ENCODE results near the gene CRISPLD2.
A peak's percentile ranks its signal among the peaks of the same experiment; 100 is the strongest.

The CRISPLD2 gene

DNA sequence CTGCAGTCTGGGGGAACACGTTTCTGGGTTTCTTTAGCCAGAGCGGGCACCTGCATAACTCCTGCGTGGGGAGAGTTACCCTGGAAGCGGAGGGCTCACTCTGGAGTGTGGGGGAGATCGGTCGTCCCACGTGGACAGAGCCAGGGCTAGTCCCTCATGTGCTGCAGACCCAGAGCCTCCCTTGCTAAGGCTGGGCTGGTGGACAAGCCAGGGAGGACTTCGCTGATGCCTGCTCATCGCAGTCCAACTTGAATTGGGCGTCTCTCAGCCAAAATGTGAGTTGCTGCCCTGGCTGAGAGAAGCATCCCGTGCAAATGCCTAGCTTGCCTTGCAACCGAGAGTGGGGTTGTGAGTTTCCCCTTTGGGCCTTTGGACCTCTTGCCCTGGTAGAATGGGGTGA is 986 bp downstream of the CRISPLD2 start:
- Histone ChIP-seq H3K9ac (ENCODE audit: low read depth in 1 of 2, low read length in 2 of 2) (peak overlapping the region; percentile 51 to 60), H3K4me1 (ENCODE audit: control insufficient read depth in 1 of 2, insufficient read depth in 2 of 2, low read length in 2 of 2) (peaks cover 9 to 14% of the 10 kb centered on the region in 2 donors), H3K36me3 (ENCODE audit: control insufficient read depth in 1 of 2, insufficient read depth in 2 of 2, low read length in 2 of 2) (no peaks in the 10 kb centered on the region), H3K27me3 (ENCODE audit: control insufficient read depth in 1 of 2, insufficient read depth in 2 of 2, low read length in 2 of 2) (peaks cover 7 to 22% of the 10 kb centered on the region in 2 donors), H3K9me3 (ENCODE audit: control insufficient read depth in 1 of 2, low read length in 2 of 2) (no peaks in the 10 kb centered on the region), H3K4me3 (ENCODE audit: low read depth in 1 of 2, low read length in 2 of 2) (peak overlapping the region; percentile 69 to 75), H3K27ac (ENCODE audit: low read depth, low read length) (peak overlapping the region; percentile 66)

DNA sequence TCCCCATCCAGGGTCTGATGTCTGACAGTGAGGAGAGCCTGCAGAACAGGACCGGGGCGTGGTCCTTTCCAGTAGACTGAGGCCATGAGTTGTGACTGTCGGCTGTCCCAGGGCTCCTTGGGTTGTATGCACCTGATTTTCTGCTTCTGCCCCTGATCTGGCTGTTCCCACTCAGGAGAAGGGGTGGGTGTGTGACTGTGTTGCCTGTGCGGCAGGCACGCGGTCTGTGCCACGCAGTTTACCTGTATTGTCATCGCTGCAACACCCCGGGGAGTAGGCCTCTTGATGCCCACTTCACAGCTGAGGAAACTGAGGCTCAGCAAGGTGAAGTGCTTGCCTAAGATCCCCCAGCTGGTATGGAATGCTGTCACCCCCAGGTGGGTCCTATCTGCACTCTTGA is 1.4 kb downstream of the CRISPLD2 start:
- Histone ChIP-seq H3K4me3 (ENCODE audit: low read depth in 1 of 2, low read length in 2 of 2) (peak overlapping the region; percentile 69 to 75), H3K4me1 (ENCODE audit: control insufficient read depth in 1 of 2, insufficient read depth in 2 of 2, low read length in 2 of 2) (peaks cover 9 to 14% of the 10 kb centered on the region in 2 donors), H3K9ac (ENCODE audit: low read depth in 1 of 2, low read length in 2 of 2) (peak overlapping the region; percentile 51 to 60), H3K9me3 (ENCODE audit: control insufficient read depth in 1 of 2, low read length in 2 of 2) (no peaks in the 10 kb centered on the region), H3K27me3 (ENCODE audit: control insufficient read depth in 1 of 2, insufficient read depth in 2 of 2, low read length in 2 of 2) (peaks cover 7 to 22% of the 10 kb centered on the region in 2 donors), H3K27ac (ENCODE audit: low read depth, low read length) (peak overlapping the region; percentile 66), H3K36me3 (ENCODE audit: control insufficient read depth in 1 of 2, insufficient read depth in 2 of 2, low read length in 2 of 2) (no peaks in the 10 kb centered on the region)

DNA sequence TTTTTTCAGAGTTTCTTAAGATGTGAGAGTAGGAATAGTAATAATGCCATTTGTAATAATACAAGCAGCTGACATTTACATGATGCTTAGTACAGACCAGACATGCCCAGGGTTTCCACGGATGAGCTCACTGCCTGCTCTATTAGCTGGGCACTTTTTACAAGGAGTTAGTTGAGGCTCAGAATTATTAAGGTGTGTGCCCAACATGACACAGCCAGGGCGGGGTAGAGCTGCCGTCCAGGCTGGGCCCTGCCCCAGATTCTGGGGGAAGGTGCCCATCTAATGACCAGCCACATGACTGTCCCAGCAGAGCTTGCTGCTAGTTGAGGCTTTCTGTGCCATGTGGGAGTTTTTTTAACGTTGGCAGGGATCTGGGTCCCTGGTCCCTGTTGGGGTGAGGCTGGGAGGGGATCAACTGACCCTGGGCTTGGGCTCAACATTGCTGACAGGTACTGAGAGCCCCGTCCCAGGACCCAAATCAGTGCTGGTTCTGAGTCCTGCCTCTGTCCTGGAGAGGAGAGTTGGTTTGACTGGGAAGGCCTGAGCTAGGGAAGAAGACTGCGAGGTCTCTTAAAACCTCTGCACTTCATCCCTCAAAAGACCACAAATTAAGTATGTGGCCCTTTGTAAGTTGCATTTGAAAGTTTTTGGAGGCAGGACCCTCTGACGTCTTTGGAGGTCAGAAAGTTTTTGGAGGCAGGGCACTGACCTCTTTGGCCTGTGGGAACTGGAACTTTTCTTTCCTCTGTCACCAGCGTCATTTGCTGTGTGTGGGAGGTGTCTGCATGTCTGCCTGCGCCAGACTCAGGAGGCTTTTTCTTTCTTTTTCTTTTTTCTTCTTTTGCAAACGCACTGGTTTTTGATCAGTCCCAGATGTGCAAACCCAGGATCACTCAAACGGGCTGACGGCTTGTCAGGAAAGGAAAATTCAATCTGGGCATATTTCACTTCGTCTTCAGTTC is 2.2 kb downstream of the CRISPLD2 start:
- Histone ChIP-seq H3K27ac (ENCODE audit: low read depth, low read length) (peak overlapping the region; percentile 55), H3K4me1 (ENCODE audit: control insufficient read depth in 1 of 2, insufficient read depth in 2 of 2, low read length in 2 of 2) (peaks cover 9 to 14% of the 10 kb centered on the region in 2 donors), H3K9ac (ENCODE audit: low read depth in 1 of 2, low read length in 2 of 2) (peak overlapping the region; percentile 51 to 60), H3K4me3 (ENCODE audit: low read depth in 1 of 2, low read length in 2 of 2) (peak overlapping the region; percentile 69 to 75), H3K27me3 (ENCODE audit: control insufficient read depth in 1 of 2, insufficient read depth in 2 of 2, low read length in 2 of 2) (peaks cover 7 to 22% of the 10 kb centered on the region in 2 donors), H3K36me3 (ENCODE audit: control insufficient read depth in 1 of 2, insufficient read depth in 2 of 2, low read length in 2 of 2) (no peaks in the 10 kb centered on the region), H3K9me3 (ENCODE audit: control insufficient read depth in 1 of 2, low read length in 2 of 2) (no peaks in the 10 kb centered on the region)

DNA sequence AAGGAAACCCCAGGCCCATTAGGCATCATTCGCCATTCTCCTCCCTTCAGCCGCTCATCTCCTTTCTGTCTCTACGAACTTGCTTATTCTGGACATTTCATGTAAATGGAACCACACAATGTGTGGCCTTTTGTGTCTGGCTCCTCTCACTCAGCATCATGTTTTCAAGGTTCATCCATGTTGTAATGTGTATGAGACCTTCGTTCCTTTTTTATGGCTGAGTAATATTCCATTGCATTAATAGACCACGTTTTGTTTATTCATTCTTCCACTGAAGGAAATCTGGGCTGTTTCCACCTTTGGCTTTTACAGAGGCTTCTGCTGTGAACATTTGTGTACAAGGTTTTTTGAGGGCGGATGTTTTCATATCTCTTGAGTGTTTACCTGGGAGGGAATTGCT is 3.2 kb downstream of the CRISPLD2 start:
- peak overlapping the region; percentile 70 for H3K27ac ChIP-seq (ENCODE audit: low read depth, low read length)

DNA sequence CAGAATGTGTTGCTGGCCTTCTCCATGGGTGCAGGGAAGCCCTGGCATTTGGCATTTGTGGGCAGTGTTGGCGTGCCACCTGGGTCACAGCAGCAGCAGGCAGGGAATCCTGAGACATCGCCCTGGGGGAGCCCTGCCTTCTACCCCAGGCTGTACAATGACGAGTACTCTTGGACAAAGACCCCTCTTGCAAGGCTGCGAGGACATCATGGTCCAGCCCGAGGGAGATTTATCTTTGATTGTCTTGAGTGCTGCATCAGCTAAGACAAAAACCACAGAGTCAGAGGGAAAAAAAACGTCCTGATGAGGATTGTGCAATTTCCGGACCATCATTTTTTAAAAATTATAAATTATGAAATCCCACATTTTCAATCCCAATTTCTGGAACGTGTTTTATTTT is 3.7 kb downstream of the CRISPLD2 start:
- Histone ChIP-seq H3K36me3 (ENCODE audit: control insufficient read depth in 1 of 2, insufficient read depth in 2 of 2, low read length in 2 of 2) (peaks cover 0 to 5% of the 10 kb centered on the region in 2 donors), H3K27me3 (ENCODE audit: control insufficient read depth in 1 of 2, insufficient read depth in 2 of 2, low read length in 2 of 2) (peaks cover 7 to 22% of the 10 kb centered on the region in 2 donors), H3K27ac (ENCODE audit: low read depth, low read length) (peak overlapping the region; percentile 70), H3K4me3 (ENCODE audit: low read depth in 1 of 2, low read length in 2 of 2) (no peak overlapping the region), H3K4me1 (ENCODE audit: control insufficient read depth in 1 of 2, insufficient read depth in 2 of 2, low read length in 2 of 2) (peaks cover 9 to 14% of the 10 kb centered on the region in 2 donors), H3K9me3 (ENCODE audit: control insufficient read depth in 1 of 2, low read length in 2 of 2) (no peaks in the 10 kb centered on the region), H3K9ac (ENCODE audit: low read depth in 1 of 2, low read length in 2 of 2) (no peak overlapping the region)

More for the DNA sequence above, 3.2 kb downstream of the CRISPLD2 start:
- Histone ChIP-seq H3K9ac (ENCODE audit: low read depth in 1 of 2, low read length in 2 of 2) (no peak overlapping the region), H3K9me3 (ENCODE audit: control insufficient read depth in 1 of 2, low read length in 2 of 2) (no peaks in the 10 kb centered on the region), H3K4me1 (ENCODE audit: control insufficient read depth in 1 of 2, insufficient read depth in 2 of 2, low read length in 2 of 2) (peaks cover 9 to 14% of the 10 kb centered on the region in 2 donors), H3K36me3 (ENCODE audit: control insufficient read depth in 1 of 2, insufficient read depth in 2 of 2, low read length in 2 of 2) (peaks cover 0 to 3% of the 10 kb centered on the region in 2 donors), H3K4me3 (ENCODE audit: low read depth in 1 of 2, low read length in 2 of 2) (no peak overlapping the region), H3K27me3 (ENCODE audit: control insufficient read depth in 1 of 2, insufficient read depth in 2 of 2, low read length in 2 of 2) (peaks cover 7 to 22% of the 10 kb centered on the region in 2 donors)

DNA sequence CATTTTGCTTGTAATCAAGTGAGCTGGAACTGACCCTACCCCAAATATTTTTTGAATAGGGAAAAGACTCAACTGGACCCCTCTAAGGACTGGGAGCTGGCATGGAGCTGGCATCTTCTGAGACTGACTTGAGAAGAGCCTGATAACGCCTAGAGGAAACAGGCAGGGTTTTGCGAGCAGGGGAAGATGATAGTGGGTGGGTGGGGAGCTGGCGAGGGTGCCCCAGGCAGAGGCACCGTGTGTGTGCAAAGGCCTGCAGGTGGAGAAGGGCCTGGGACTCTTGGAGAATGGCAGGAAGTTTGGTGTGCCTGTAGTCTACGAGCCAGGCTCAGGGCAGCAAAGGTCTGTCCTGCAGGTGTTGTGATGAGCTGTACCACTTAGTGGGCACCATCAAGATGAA is 4.1 kb downstream of the CRISPLD2 start:
- no peak overlapping the region for H3K9ac ChIP-seq (ENCODE audit: low read depth in 1 of 2, low read length in 2 of 2)
- no peaks in the 10 kb centered on the region for H3K9me3 ChIP-seq (ENCODE audit: control insufficient read depth in 1 of 2, low read length in 2 of 2)
- H3K27ac ChIP-seq (ENCODE audit: low read depth, low read length), result no peak overlapping the region
- peaks cover 0 to 5% of the 10 kb centered on the region in 2 donors for H3K36me3 ChIP-seq (ENCODE audit: control insufficient read depth in 1 of 2, insufficient read depth in 2 of 2, low read length in 2 of 2)
- H3K27me3 ChIP-seq (ENCODE audit: control insufficient read depth in 1 of 2, insufficient read depth in 2 of 2, low read length in 2 of 2), result peaks cover 7 to 22% of the 10 kb centered on the region in 2 donors
- no peak overlapping the region for H3K4me3 ChIP-seq (ENCODE audit: low read depth in 1 of 2, low read length in 2 of 2)
- H3K4me1 ChIP-seq (ENCODE audit: control insufficient read depth in 1 of 2, insufficient read depth in 2 of 2, low read length in 2 of 2), result peaks cover 9 to 14% of the 10 kb centered on the region in 2 donors

DNA sequence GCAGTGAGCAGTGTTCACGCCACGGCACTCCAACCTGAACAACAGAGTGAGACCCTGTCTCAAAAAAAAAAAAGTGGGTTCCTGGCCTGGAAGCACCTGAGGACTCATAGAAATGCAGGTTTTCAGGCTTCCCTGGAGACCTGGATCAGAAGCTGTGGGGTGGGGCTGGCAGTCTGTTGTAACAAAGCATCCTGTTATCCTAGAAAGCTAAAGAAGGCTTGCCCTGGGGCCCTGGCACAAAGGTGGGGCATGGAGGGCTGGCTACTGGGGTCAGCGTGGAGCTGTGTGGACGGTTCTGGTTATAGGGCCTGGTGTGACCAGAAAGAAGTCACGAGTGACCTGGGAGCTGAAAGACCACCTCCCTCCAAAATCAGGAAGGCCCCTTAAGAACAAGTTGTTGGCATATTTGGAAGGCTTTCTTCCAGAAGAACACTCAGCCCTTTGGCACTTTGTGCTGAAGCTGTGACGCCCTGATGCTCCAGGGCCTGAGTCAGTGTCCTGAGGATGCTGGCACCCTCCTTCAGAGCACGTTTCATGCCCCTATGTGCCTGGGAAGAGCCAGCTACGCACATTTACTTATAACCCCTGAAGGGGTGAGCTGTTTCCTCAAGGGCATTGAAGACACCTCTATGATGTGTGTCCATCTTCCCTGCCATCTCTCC is 6.2 kb downstream of the CRISPLD2 start:
- Histone ChIP-seq H3K4me1 (ENCODE audit: control insufficient read depth in 1 of 2, insufficient read depth in 2 of 2, low read length in 2 of 2) (peaks cover 0 to 3% of the 10 kb centered on the region in 2 donors), H3K9ac (ENCODE audit: low read depth in 1 of 2, low read length in 2 of 2) (no peak overlapping the region)

DNA sequence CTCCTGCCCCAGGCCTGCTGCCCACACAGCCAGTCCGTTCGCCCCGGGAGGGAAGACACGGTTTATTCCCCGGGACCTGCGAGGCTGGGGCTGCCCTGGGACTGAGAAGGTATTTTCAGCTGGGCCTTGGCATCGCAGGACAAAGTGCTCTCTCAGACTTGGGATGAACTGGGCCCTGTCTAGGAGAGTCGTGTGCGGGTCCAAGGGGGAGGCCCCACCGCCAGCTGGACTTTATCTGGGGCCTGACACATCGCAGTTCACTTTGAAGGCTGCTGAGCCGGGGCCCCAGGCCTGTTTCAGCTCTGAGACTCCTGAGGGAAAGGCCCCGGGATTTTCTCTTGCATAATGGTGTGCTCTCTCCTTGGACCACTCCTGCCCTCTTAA is 6.8 kb downstream of the CRISPLD2 start:
- H3K36me3 ChIP-seq (ENCODE audit: control insufficient read depth in 1 of 2, insufficient read depth in 2 of 2, low read length in 2 of 2), result peaks cover 0 to 5% of the 10 kb centered on the region in 2 donors
- peaks cover 0 to 12% of the 10 kb centered on the region in 2 donors for H3K27me3 ChIP-seq (ENCODE audit: control insufficient read depth in 1 of 2, insufficient read depth in 2 of 2, low read length in 2 of 2)
- H3K4me1 ChIP-seq (ENCODE audit: control insufficient read depth in 1 of 2, insufficient read depth in 2 of 2, low read length in 2 of 2), result no peaks in the 10 kb centered on the region
- no peak overlapping the region for H3K4me3 ChIP-seq (ENCODE audit: low read depth in 1 of 2, low read length in 2 of 2)
- H3K9me3 ChIP-seq (ENCODE audit: control insufficient read depth in 1 of 2, low read length in 2 of 2), result no peaks in the 10 kb centered on the region
- peak overlapping the region; percentile 67 for H3K27ac ChIP-seq (ENCODE audit: low read depth, low read length)
- H3K9ac ChIP-seq (ENCODE audit: low read depth in 1 of 2, low read length in 2 of 2), result no peak overlapping the region

More for the DNA sequence above, 6.2 kb downstream of the CRISPLD2 start:
- Histone ChIP-seq H3K27ac (ENCODE audit: low read depth, low read length) (peak overlapping the region; percentile 67), H3K27me3 (ENCODE audit: control insufficient read depth in 1 of 2, insufficient read depth in 2 of 2, low read length in 2 of 2) (peaks cover 4 to 18% of the 10 kb centered on the region in 2 donors), H3K36me3 (ENCODE audit: control insufficient read depth in 1 of 2, insufficient read depth in 2 of 2, low read length in 2 of 2) (peaks cover 0 to 5% of the 10 kb centered on the region in 2 donors), H3K4me3 (ENCODE audit: low read depth in 1 of 2, low read length in 2 of 2) (no peak overlapping the region), H3K9me3 (ENCODE audit: control insufficient read depth in 1 of 2, low read length in 2 of 2) (no peaks in the 10 kb centered on the region)

DNA sequence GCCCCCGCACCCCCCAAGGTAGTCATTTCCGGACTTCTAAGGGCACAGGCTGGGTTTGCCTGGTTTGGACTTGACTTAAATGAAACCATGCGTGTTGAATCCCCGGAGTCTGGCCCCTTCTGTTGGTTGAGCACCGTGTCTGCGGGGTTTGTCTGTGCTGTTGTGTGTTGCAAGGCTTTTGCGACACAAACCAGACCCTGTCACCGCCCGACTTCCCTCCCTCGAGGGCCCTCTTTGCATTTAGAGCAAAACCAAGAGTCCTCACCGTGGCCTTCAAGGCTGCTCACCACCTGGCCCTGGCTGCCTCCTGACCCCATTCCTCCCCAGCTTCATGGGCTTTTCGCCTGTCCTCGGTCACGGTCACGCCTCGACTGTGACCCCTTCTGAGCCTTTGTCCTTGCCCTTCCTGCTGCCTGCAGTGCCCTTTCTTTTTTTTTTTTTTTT is 7.4 kb downstream of the CRISPLD2 start:
- H3K27me3 ChIP-seq (ENCODE audit: control insufficient read depth in 1 of 2, insufficient read depth in 2 of 2, low read length in 2 of 2), result peaks cover 0 to 8% of the 10 kb centered on the region in 2 donors
- no peaks in the 10 kb centered on the region for H3K9me3 ChIP-seq (ENCODE audit: control insufficient read depth in 1 of 2, low read length in 2 of 2)
- H3K27ac ChIP-seq (ENCODE audit: low read depth, low read length), result peak overlapping the region; percentile 20
- H3K9ac ChIP-seq (ENCODE audit: low read depth in 1 of 2, low read length in 2 of 2), result no peak overlapping the region
- peaks cover 0 to 2% of the 10 kb centered on the region in 2 donors for H3K4me1 ChIP-seq (ENCODE audit: control insufficient read depth in 1 of 2, insufficient read depth in 2 of 2, low read length in 2 of 2)
- peaks cover 0 to 5% of the 10 kb centered on the region in 2 donors for H3K36me3 ChIP-seq (ENCODE audit: control insufficient read depth in 1 of 2, insufficient read depth in 2 of 2, low read length in 2 of 2)
- no peak overlapping the region for H3K4me3 ChIP-seq (ENCODE audit: low read depth in 1 of 2, low read length in 2 of 2)

DNA sequence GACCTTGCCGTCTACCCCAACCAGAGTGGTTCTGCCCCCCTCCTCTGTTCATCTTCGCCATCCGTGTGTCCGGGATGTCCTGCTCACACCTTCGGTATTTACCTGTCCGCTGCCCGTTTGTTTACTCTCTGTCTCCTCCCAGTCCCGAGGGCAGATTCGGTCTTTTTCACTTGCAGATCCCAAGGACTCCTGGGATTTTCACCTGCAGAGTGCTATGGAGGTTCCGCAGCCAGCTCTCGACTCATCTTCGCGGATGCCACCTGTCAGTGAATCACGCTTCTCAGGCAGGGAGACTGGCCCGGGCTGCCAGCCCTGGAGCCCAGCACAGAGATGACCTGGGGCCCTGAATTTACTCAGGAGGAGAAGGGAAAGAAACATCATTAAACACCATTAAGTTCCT is 8.1 kb downstream of the CRISPLD2 start:
- H3K27ac ChIP-seq (ENCODE audit: low read depth, low read length), result no peak overlapping the region
- H3K9me3 ChIP-seq (ENCODE audit: control insufficient read depth in 1 of 2, low read length in 2 of 2), result no peaks in the 10 kb centered on the region
- H3K36me3 ChIP-seq (ENCODE audit: control insufficient read depth in 1 of 2, insufficient read depth in 2 of 2, low read length in 2 of 2), result peaks cover 0 to 5% of the 10 kb centered on the region in 2 donors
- no peak overlapping the region for H3K4me3 ChIP-seq (ENCODE audit: low read depth in 1 of 2, low read length in 2 of 2)
- H3K9ac ChIP-seq (ENCODE audit: low read depth in 1 of 2, low read length in 2 of 2), result no peak overlapping the region
- peaks cover 0 to 6% of the 10 kb centered on the region in 2 donors for H3K27me3 ChIP-seq (ENCODE audit: control insufficient read depth in 1 of 2, insufficient read depth in 2 of 2, low read length in 2 of 2)
- H3K4me1 ChIP-seq (ENCODE audit: control insufficient read depth in 1 of 2, insufficient read depth in 2 of 2, low read length in 2 of 2), result peaks cover 0 to 2% of the 10 kb centered on the region in 2 donors

Measured in duodenal mucosa (tissue), 2 donors.